NCI-H2227 (cell line): ENCODE measurements around the gene IFIT2.
"Not testable (repeated sequence)": the region's sequence is repeated elsewhere in the genome, so short reads cannot be mapped to it uniquely, and the experiment has no call there.

Source experiments
- DNase-seq: peaks from one replicate; lab custom pipeline; 2025; ENCODE audit not compliant: unreplicated experiment; lab: John Stamatoyannopoulos, UW

The IFIT2 gene

DNA sequence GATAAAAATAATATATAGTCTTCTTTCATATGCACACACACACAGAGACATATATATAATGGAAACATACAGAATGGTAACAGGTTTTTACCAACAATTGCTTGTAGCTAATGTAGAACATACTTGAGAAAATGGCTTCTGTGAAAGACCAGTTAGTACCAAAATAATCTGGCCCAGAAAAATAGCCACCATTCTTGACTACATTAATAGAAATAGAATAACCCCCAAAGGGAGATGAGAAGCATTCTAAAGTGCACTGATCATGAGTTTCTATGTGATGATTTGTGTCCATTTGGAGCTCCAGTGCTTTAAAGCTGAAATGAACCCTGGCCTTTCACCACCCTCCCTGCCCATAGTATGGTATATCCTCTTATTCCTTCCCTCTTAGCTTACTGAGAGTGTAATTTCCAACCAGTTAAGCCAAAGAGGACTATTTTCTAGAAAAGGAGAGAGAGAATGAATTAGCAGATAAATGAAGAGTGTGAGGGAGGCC is 22.9 kb upstream of the IFIT2 start:
- DNase-seq = no peak

DNA sequence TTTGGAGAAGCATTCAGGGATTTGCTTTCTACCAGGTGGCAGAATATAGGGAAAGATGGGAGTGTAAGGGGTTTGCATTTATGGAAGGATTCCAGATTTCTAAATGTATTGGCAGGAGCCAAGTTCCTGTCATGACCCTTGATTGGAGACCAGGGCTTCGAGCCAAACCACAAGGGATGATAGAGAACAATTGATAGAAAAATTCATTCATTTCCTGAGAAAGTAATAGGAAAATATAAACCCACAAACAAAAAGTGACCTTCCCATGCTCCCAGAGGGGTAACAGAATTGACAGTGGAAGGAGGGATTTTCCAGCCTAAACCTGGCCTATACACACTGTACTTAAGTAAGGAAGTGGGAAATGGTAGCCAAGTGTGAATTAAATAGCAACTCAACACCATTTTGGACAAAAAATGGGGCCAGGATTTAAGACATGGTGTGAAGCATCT is 22.4 kb upstream of the IFIT2 start:
- DNase-seq = no peak

DNA sequence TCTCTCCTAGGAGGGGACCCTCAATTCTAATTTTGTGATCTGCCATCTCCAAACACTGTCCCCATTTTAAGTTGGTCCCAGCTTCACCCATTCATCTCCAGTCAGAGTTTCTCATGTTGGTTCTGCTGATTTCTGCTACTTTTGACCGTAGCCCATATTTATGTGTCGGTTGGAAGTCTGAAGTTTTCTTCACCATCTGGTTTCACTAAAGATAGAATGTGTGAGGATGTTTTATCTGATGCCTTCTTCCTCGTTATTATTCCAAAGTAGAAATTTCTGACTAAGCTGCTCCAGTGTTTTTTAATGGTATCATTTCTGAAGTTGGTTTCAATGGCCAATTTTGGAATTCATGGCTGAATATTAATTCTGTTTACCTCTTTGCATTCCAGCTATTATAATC is 21.3 kb upstream of the IFIT2 start:
- DNase-seq = no peak

DNA sequence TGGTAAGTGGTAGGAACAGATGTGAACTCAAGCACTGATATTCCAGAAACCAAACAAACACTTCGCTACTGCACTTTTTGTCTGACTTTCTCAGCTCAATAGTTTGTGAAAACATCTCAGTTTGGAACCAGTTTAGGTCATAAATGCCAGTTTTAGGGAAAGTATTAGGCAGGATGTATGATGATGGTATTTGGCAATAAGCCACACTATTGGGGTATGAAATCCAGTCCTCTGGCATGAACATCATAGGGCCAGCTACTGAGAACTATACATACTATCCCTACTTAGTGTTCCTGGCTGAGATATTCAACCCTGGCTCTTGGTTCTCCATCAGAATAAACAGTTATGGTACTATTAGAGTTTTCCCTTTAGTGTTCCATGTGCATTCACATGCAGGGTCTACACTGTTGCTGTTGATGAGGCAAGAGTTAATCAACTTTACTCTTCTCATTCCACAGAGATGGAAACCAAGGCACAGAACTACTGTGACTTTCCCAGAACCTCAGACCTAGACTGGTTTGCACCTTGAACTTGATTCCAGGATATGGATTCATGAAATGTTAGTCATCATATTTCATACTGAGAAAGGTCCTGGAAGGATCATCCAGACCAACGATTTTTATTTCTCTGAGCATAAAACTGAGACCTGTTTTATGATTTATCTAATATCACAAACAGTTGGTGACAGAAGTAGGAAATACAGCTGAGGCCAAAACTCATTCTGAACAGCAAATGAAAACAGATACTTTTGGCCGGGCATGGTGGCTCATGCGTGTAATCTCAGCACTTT is 20.0 kb upstream of the IFIT2 start:
- no peak for DNase-seq

DNA sequence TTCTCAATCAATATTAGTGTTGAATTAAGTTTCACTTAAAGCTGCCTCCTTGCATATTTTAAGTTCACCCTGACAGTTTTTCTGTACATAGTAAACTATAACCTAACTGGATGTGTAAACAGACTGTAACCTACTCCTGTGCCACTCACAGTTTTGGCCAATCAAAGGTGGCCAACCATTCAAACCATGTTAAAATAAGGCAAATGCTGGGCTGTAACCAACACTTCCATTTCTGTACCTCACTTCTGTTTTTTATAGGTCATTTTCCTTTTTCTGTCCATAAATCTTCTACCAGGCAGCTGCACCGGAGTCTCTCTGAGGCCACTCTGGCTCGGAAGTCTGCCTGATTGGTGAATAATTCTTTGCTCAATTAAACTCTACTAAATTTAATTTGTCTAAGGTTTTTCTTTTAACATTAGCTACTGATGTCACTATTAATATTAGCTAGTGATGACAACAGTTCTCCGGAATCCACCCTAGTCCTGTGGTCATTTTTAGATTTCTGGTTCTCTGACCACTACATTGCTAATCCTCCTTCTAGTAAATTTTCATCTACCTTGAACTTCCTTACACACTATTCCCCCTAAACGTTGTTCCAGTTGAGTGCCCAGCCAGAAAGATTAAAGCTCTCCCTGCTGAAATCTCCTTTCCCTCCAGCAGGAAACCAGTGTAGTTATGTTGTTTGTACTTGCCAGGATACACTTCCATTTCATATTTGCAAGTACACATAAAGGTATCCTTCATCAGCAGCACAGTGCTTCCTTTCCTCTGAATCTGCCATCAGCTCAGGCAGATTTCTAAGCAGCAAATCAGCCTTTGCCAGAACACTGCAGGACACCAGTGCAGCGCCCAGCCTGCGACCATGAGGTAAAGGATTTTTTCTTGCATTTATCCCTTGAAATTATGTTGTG is 18.6 kb upstream of the IFIT2 start:
- peak; percentile 54 for DNase-seq

DNA sequence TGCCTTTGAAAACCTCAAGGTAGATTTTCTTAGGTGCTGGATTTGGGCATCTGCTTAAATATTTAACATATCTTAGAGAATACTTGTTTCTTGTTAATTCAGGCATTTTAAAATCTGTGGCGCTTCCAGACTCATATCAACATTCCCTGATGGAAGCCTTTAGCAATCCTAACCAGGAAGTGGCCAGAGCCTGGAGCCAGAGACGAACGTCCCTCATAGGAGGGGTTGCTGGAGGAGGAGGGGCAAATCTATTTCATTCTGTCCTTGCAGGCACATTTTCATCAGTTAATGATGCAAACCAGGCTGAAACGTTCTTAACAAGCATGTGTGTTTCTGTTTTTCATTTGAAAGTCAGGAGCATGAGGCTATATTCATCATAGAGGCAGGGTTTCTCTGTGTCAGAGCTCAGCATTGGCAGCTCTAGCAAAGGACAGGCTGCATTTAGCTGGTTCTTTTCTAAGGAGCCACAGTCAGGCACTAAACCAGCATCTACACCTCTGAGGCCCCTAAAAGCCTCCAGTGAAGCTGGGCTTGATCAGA is 17.8 kb upstream of the IFIT2 start:
- DNase-seq = peak; percentile 67

DNA sequence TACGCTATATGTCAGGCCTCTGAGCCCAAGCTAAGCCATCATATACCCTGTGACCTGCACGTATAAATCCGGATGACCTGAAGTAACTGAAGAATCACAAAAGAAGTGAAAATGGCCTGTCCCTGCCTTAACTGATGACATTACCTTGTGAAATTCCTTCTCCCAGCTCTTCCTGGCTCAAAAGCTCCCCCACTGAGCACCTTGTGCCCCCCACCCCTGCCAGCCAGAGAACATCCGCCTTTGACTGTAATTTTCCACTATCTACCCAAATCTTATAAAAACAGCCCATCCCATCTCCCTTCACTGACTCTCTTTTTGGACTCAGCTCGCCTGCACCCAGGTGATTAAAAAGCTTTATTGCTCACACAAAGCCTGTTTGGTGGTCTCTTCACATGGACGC is 17.1 kb upstream of the IFIT2 start:
- not testable (repeated sequence) for DNase-seq

DNA sequence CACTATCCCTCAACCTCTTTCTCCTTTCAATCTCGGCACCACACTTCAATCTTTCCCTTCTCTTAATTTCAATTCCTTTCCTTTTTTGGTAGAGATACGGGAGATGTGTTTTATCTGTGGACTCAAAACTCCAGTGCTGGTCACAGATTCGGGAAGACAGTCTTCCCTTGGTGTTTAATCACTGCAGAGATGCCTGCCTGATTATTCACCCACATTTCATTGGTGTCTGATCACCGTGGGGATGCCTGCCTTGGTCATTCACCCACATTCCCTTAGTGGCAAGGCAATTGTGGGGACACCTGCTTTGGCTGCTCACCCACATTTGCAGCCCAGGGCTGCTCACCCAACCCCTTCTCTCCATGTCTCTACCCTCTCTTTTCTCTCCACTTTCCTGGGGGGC is 16.5 kb upstream of the IFIT2 start:
- DNase-seq = not testable (repeated sequence)

DNA sequence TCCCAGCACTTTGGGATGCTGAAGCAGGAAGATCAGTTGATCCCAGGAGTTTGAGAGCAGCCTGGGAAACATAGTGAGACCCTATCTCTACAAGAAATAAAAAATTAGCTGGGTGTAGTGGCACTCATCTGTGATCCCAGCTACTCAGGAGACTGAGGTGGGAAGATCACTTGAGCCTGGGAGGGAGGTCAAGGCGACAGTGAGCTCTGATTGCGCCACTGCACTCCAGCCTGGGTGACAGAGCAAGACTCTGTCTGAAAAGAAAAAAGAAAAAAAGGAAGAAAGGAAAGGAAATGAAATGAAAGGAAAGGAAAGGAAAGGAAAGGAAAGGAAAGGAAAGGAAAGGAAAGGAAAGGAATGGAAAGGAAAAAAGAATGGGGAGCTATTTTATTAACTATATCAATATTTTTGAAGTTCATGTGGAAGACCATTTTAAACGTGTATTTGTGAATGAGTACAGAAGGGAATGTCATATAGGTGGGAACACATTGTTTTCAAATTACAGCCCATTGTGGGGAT is 7.1 kb upstream of the IFIT2 start:
- no peak for DNase-seq

DNA sequence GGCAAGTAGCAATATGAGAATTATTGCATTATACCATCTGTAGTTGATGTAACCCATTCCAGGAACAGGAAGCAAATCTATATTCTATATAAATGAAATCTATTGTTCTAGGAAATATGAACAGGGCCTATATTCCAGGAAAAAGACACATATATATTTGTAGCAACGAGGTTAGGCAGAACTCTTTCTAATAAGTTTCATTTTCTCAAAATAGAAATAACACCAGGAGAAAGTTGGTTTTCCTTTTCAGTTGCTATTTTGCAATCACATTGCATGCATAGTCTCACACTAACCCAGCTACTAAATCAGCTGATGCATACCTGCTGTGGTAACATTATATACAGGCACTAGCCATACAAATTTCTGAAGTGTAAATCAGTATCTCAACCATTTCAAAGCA is 6.2 kb upstream of the IFIT2 start:
- no peak for DNase-seq

DNA sequence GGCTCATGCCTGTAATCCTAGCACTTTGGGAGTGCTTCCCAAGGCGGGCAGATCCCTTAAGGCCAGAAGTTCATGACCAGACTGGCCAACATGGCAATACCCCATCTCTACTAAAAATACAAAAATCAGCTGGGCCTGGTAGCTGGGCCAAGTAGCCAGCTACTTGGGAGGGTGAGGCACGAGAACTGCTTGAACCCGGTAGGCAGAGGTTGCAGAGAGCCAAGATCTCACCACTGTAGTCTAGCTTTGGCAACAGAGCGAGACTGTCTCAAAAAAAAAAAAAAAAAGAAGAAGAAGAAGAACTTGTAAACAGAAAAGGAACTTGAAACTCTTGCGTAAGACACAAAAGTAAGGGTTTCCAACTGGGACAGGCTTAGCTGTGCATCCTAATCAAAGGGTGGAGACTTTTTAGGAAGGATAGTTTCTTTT is 5.6 kb upstream of the IFIT2 start:
- no peak for DNase-seq

DNA sequence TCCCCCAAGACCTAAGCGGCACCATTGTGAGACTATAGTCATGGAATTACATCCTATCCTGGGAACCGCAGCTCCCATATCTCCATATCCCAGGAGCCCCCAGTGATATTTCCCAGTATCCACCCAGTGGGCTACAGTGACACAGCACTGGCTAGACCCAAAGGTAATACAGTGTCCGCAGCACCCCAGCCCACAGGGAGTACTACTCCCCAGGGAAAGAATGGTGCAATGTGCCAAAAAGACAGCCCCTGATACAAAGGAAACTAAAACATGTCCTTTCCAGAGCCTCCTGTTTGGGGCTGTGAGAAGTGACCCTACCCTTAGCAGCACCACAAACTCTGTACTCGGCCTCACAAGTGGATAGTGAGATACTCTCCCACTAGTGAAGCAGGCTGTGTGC is 4.5 kb upstream of the IFIT2 start:
- no peak for DNase-seq

DNA sequence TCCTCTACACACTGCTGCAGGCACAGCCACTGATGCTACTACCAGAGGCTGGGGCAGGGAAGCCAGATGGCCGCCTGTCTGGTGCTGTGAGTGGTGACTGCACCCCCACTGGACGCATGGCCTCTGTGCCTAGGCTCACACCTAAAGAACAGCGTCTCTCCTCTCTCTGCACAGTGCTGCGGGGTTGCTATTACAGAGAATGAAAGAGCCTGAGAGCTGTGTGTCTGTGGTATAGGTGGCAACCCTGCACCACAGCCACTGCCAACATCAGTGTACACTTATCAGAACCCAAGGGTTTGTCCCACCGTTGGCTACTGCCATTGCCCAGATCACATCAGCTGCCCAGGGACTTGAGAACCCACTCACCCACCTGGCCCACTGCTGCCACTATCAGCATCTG is 4.1 kb upstream of the IFIT2 start:
- no peak for DNase-seq

DNA sequence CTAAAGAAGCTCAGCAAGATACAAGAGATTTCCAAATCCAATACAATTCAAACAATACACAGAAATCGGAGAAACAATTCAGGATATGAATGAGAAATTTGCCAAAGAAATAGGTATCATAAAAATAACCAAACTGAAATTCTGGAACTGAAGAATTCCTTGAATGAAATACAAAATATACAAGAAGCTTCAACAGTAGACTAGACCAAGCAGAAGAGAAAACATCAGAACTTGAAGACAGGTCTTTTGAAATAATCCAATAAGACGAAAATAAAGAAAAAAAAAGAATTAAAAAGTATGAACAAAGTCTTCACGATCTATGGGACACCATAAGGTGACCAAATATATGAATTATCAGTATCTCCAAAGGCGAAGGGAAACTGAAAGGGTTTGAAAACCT is 2.8 kb upstream of the IFIT2 start:
- DNase-seq = no peak

DNA sequence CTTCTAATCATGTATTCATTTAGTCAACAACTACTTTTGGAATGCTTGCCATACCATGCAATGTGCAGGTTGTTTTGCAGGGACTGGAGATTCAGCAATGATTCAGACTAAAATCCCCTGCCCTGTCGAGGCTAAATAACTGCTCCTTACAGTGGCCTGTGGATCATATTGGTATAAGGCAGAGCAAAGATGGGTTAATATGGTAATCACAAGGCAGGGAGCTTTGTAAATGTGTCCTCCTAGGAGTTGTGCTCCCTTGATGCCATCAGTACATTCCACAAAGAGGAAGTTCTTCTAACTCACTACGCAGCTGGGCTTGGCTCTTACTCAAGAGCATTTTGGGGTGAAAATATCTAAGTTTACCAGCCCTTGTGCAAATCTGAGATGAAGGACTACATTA is 614 bp upstream of the IFIT2 start:
- DNase-seq = no peak

DNA sequence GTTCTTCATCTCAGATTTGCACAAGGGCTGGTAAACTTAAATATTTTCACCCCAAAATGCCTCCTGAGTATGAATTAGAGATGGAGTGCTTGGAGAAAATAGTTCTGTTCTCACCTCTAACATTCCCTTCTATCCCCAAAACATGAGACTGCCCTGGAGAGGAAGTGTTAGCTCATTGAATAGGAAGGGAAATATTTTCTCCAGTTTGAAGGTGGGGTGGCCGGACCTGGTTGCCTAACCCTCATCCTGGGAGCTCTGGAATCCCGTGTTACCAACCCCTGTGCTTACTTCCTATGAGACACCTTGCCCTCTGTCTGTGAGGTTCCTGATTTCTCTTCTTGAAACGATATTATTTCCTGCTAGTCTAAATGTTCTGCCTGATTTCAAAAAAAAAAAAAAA is 779 bp downstream of the IFIT2 start:
- no peak for DNase-seq

DNA sequence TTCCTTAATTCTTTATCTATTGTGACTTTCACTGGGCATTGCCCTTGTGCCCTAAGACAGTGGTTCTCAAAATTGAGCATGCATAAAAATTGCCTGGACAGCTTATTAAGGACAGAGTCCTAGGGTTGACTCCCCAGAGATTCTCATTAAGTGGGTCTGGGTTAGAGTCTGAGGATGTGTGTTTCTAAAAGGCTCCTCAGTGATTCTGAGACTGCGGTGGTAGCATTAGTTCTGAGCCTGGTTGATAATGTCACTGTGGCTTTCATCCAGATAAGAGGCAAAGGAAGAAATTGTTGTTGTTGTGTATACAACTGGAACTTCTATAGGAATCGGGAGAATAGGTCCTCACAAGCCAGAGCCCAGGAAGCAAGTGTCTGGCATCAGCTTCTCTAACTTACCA is 1.3 kb downstream of the IFIT2 start:
- DNase-seq = no peak

DNA sequence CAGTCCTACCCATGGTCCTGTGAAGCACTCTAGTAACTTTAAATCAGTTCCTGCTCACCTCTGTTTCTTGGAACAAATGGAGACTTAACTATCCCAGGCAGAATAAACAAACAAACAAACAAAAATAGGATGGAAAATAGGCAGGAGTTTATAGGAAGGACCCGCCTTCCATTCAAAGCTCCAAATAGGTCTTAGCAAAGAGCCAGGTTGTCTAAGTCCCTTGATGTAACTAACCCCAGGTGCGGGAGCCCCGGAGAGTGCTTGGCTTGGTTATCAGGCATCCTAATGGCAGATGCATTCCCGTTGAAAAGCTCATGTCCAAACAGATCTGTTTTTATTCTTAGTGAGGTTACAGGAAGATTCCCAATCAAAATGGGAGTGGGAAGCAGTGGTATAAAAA is 2.2 kb downstream of the IFIT2 start:
- DNase-seq = no peak

DNA sequence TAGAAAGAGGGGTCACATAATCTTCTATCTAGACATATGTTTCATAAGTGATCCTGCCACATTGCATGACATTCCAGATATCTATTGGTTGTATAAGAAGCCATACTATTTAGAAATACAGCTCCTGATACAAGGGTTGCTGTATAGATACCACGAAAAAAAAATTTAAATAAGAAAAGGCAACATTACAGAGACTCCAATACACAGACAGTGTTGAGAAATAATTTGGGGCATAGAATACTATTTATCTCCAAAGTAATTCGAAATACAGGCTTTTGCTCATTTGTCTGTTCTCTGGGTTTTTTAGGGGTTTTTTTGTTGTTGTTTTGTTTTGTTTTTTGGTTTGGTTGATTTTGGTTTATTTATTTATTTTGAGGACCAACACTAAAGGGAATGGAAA is 2.6 kb downstream of the IFIT2 start:
- no peak for DNase-seq

DNA sequence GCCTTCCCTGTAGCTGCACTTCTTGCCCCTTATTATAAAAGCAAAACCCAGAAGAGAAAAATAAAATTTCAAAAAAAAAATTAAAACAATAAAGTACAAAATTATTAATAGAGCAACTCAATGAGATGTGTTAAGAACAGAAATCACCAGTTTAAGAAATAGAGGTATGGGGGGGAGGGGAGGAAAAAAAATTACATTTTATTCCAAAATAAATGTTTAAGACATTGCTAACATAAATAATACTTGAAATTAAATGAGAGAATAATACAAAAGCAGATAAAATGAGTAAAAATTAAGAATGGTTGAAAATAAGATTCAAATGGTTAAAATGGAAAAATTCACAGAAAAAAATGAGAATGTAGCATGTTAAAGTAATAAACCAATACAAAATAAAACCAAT is 3.1 kb downstream of the IFIT2 start:
- DNase-seq = no peak

DNA sequence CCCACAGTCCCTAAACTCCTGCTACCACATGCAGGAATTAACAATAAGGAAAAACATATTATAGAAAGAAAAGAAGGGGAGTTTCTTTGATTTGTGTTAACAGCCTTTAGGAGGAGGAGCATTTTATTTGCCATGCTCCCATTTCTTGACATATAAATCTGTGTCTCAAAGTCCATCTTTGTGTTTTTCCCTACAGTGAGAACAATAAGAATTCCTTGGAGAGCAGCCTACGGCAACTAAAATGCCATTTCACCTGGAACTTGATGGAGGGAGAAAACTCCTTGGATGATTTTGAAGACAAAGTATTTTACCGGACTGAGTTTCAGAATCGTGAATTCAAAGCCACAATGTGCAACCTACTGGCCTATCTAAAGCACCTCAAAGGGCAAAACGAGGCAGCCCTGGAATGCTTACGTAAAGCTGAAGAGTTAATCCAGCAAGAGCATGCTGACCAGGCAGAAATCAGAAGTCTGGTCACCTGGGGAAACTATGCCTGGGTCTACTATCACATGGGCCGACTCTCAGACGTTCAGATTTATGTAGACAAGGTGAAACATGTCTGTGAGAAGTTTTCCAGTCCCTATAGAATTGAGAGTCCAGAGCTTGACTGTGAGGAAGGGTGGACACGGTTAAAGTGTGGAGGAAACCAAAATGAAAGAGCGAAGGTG is 4.1 kb downstream of the IFIT2 start:
- DNase-seq = no peak
